ENCODE measurements around the gene PKIG.

DNA sequence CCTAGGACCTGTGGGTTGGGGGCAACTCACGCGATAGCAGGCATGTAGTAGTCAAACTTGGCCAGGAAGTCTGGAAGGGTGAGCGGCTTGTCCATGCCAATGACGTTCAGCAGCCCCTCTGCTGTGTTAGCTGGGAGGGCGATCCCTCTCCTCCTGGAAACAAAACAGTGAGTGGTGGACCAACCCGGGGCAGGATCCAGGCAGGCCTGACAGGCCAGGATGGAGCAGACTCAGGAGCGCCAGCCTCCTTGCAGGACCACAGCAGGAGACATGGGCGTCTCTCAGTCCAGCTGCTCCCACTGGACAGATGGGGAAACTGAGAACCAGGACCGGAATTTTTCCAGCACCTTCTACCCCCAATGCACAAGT, 46.6 kb downstream of the PKIG start:
- TF ChIP-seq, protein P1, sequence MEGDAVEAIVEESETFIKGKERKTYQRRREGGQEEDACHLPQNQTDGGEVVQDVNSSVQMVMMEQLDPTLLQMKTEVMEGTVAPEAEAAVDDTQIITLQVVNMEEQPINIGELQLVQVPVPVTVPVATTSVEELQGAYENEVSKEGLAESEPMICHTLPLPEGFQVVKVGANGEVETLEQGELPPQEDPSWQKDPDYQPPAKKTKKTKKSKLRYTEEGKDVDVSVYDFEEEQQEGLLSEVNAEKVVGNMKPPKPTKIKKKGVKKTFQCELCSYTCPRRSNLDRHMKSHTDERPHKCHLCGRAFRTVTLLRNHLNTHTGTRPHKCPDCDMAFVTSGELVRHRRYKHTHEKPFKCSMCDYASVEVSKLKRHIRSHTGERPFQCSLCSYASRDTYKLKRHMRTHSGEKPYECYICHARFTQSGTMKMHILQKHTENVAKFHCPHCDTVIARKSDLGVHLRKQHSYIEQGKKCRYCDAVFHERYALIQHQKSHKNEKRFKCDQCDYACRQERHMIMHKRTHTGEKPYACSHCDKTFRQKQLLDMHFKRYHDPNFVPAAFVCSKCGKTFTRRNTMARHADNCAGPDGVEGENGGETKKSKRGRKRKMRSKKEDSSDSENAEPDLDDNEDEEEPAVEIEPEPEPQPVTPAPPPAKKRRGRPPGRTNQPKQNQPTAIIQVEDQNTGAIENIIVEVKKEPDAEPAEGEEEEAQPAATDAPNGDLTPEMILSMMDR (conservative IDR thresholded peaks at IDR 0.05) = no peak
- no peak for TF ChIP-seq ZFX (IDR thresholded peaks at IDR 0.05)

All from C4-2B (cell line).